ENCODE measurements around the gene EVPL.

DNA sequence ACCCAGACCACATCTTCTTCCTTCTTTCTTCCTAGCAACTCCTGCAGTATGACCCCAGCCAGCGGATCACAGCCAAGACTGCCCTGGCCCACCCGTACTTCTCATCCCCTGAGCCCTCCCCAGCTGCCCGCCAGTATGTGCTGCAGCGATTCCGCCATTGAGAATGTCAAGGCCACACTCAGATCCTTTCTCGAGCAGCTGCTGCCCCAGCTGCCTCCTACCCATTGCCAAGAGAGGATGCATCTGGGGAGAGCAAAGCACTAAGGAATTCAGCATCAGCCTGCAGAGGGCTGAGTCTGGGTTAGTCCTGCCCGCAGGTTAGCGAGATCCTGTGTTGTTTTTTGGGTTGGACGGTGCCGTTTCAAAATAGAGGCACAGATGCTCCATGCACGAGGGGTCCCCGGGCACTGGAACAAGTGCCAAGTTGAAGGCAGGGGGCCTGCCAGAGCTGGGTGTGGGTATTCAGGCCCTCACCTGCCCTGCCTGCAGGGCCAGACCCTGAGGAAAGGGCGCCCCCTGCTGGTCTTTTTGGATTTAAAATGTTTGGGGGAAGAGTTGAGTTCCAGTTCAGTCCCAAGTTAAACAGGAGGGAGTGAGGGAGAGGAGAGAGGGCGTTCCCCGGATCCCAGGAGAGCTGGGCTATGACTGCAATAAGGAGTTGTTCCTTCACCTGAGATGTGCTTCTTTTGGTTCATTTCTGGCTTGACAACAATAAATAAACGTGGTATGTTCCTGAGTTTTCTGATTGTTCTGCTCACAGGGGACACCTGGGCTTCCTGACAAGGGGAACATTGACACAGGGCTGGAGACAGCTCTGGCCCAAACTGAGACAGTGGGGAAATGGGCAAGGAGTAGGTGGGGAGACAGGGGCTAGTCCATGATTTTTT lies 21.6 kb downstream of the EVPL start:
- TF ChIP-seq SUZ12 (IDR thresholded peaks at IDR 0.05; ENCODE audit: extremely low read depth, insufficient read depth, insufficient read length): no peak
- TF ChIP-seq ZNF274 (IDR thresholded peaks at IDR 0.05; ENCODE audit: low read depth, low read length): no peak
- TF ChIP-seq YY1 (IDR thresholded peaks at IDR 0.05; ENCODE audit: insufficient read depth, insufficient read length): no peak
